Ascending aorta (tissue), 2 donors: Measurements from ENCODE around the gene ENTHD1. TPM values are rescaled to one million over a fixed set of nuclear protein-coding genes. Genes with fewer than 3 reads are reported as not detected.

Experiments
- DNase-seq, 2 donors: peaks; one replicate each; pipeline ENCODE4 v3.0.0-alpha.2; 2019; ENCODE audit warnings: low spot score in 2 of 2
- H3K27ac ChIP-seq, 2 donors: fragments of 200-600 bp; sonication (generic); one replicate each; pipeline ENCODE4 v1.5.1; 2016 to 2017; ENCODE audit warnings: mild to moderate bottlenecking in 1 of 2
- H3K27me3 ChIP-seq: fragments of 200-600 bp; sonication (generic); one replicate; pipeline ENCODE4 v1.5.1; 2017
- H3K36me3 ChIP-seq, 2 donors: fragments of 200-600 bp; sonication (generic); one replicate each; pipeline ENCODE4 v1.5.1; 2016
- H3K4me1 ChIP-seq, 2 donors: fragments of 200-600 bp; sonication (generic); one replicate each; pipeline ENCODE4 v1.5.1; 2016 to 2017; ENCODE audit warnings: mild to moderate bottlenecking in 1 of 2
- H3K4me3 ChIP-seq, 2 donors: fragments of 200-600 bp; sonication (generic); one replicate each; pipeline ENCODE4 v1.5.1; 2016 to 2017; ENCODE audit warnings: mild to moderate bottlenecking in 1 of 2
- H3K9me3 ChIP-seq, 2 donors: fragments of 200-600 bp; sonication (generic); one replicate each; pipeline ENCODE4 v1.5.1; 2016
- intact Hi-C: fragments of 100-400 bp; cut with DNase I; formaldehyde crosslinking; loops from one replicate; pipeline ENCODE4 v1.15.1; 2023
- total RNA-seq: library from RNA; depleted of rRNA; stranded (reverse); fragments of >200 nt; gene quantifications from one replicate; pipeline ENCODE4 v1.1.0, GENCODE V29; 2016
- TF ChIP-seq, protein P1 (sequence below), 3 experiments: fragments of 200-600 bp in 2 of 3; fragments of 450-650 bp in 1 of 3; sonication (generic) in 2 of 3; IDR thresholded peaks; one replicate each; pipeline ENCODE4 v1.5.1; 2016 to 2019; ENCODE audit warnings: antibody characterized with exemption in 3 of 3, mild to moderate bottlenecking in 1 of 3, moderate library complexity in 1 of 3

The ENTHD1 gene
- 0.21 TPM for total RNA-seq

DNA sequence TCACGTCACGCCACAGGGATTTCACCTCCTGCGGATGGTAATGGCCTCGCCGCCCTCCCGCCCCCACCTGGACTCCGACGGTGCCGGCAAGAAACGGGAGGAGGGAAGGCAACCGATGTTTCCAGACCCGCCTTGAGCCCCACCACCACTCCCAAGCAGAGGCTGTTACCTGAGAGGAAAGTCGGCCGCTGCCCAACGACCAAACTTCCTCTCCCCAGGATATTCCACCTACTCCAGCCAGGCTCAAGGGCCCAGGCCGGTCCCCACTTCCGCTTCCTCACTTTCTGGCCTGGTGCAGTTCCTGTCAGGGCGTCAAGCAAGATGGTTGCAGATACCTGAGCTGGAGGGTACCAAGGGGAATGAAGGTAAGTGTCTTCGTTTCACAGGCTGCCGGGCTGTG, at the start of gene ENTHD1:
ENTHD1 (minus strand) TSS at position 235 of the 400 bp plus-strand sequence. CDS start 6,012 bp downstream, outside the sequence.
- H3K4me3 ChIP-seq, result no peak within 1 kb of the TSS
- no peaks in the 10 kb centered on the region for H3K36me3 ChIP-seq
- no peak within 1 kb of the TSS for H3K27ac ChIP-seq
- TF ChIP-seq, protein P1, sequence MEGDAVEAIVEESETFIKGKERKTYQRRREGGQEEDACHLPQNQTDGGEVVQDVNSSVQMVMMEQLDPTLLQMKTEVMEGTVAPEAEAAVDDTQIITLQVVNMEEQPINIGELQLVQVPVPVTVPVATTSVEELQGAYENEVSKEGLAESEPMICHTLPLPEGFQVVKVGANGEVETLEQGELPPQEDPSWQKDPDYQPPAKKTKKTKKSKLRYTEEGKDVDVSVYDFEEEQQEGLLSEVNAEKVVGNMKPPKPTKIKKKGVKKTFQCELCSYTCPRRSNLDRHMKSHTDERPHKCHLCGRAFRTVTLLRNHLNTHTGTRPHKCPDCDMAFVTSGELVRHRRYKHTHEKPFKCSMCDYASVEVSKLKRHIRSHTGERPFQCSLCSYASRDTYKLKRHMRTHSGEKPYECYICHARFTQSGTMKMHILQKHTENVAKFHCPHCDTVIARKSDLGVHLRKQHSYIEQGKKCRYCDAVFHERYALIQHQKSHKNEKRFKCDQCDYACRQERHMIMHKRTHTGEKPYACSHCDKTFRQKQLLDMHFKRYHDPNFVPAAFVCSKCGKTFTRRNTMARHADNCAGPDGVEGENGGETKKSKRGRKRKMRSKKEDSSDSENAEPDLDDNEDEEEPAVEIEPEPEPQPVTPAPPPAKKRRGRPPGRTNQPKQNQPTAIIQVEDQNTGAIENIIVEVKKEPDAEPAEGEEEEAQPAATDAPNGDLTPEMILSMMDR (IDR thresholded peaks at IDR 0.05), result no peak
- no peaks in the 10 kb centered on the region for H3K9me3 ChIP-seq
- H3K4me1 ChIP-seq, result no peaks in the 10 kb centered on the region
- no peak for DNase-seq
- no peaks in the 10 kb centered on the region for H3K27me3 ChIP-seq
- intact Hi-C loops, result no loop called here

DNA sequence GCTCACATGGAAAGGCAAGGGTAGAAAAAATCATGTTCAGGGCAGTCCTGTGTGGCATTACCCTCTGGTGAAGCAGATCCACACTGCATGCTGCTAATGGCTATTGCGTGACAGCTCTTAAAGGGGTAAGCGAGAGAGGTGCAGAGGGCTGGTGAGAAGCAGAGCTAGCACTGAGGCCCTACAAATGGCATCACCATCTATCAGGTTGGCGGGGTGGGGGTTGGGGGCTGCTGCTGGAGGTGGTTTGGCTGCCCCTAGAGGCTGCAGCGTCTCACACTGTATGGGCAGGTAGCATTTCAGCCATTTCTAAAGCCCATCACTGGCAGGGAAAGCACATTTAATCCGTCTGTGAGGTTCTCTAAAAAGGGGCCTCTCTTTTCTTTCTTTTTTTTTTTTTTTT, 49.8 kb upstream of the ENTHD1 start:
- no peaks in the 10 kb centered on the region for H3K36me3 ChIP-seq
- H3K4me3 ChIP-seq, result no peak overlapping the region
- TF ChIP-seq, protein P1 (IDR thresholded peaks at IDR 0.05), result no peak
- no peak overlapping the region for H3K27ac ChIP-seq
- intact Hi-C loops, result no loop called here
- H3K27me3 ChIP-seq, result no peaks in the 10 kb centered on the region
- H3K9me3 ChIP-seq, result no peaks in the 10 kb centered on the region
- no peaks in the 10 kb centered on the region for H3K4me1 ChIP-seq
- DNase-seq, result no peak

- Histone ChIP-seq H3K36me3 (no peaks in the 10 kb centered on the region), H3K4me3 (no peak overlapping the region), H3K27ac (no peak overlapping the region), H3K9me3 (no peaks in the 10 kb centered on the region), H3K27me3 (no peaks in the 10 kb centered on the region), H3K4me1 (no peaks in the 10 kb centered on the region)
- TF ChIP-seq, protein P1 (IDR thresholded peaks at IDR 0.05), result no peak
- intact Hi-C loops, result no loop called here
- no peak for DNase-seq
Observed at GRCh38 chr22:39942439-39943230, 49.1 kb upstream of the ENTHD1 start.

DNA sequence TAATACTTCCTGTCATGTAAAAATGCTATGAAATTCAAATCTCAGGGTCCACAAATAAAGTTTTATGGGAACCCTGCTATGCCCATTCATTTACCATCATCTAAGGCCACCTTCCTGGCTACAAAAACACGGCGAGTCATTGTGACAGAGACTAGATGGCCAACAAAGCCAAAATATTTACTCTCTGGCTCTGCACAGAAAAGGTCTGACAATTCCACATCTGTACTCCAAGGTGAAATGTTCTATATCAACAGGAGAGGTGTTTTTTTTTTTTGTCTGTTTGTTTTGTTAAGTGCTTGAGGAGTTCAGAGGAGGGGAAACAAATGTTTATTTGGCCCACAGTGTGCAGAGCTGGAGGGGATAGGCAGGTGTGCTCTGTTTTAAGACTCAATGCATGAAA, 48.0 kb upstream of the ENTHD1 start:
- Histone ChIP-seq H3K27me3 (no peaks in the 10 kb centered on the region), H3K4me1 (no peaks in the 10 kb centered on the region), H3K36me3 (no peaks in the 10 kb centered on the region), H3K27ac (no peak overlapping the region), H3K9me3 (no peaks in the 10 kb centered on the region), H3K4me3 (no peak overlapping the region)
- TF ChIP-seq, protein P1 (IDR thresholded peaks at IDR 0.05), result no peak
- intact Hi-C loops, result no loop called here
- DNase-seq, result no peak

DNA sequence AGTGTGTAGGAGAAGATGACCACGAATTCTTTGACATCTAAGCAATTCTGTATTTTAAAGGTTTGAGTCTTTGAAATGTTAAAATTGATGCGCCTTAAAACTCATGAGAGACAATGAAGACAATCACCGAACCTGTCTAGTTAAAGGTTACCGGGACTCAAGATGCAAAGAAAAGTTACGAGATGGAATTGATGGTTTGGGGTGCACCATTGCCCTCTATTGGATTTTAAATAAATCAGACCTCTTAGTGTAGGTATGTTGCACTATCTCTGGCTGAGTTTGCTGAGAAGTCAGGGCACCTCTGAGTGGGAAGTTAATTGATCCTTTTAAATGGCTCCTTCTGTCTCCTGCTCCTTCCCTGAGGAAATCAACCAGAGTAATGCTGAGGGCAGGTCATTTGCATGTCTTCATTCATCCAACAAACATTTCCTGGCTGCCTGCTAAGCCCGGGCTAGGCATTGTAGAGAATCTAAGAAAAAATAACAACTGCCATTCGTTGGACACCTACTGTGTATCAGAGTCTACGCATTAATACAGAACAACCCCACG, 47.3 kb upstream of the ENTHD1 start:
- Histone ChIP-seq H3K27ac (no peak overlapping the region), H3K4me3 (no peak overlapping the region), H3K9me3 (no peaks in the 10 kb centered on the region), H3K36me3 (no peaks in the 10 kb centered on the region), H3K27me3 (no peaks in the 10 kb centered on the region), H3K4me1 (no peaks in the 10 kb centered on the region)
- TF ChIP-seq, protein P1 (IDR thresholded peaks at IDR 0.05), result no peak
- DNase-seq, result no peak
- intact Hi-C loops, result no loop called here
